Motor neuron (in vitro differentiated cells): ENCODE measurements around the gene ESAM. TPM values are rescaled to one million over a fixed set of nuclear protein-coding genes. Genes with fewer than 3 reads are reported as not detected.
A peak's percentile ranks its signal among the peaks of the same experiment; 100 is the strongest.

Source experiments
- ATAC-seq, 8 experiments: fragments of 200-7000 bp; cut with Tn5 transposase; replicated peaks in 6 of 8; 2 replicates each; pipeline ENCODE4 v1.8.0; 2021; ENCODE audit warnings: mild to moderate bottlenecking in 8 of 8, moderate library complexity in 8 of 8
- H3K27ac ChIP-seq, 2 donors: fragments of 250-450 bp; sonication (Bioruptor Pico); 2 replicates each; pipeline ENCODE4 v1.9.0; 2021; ENCODE audit warnings: antibody characterized with exemption in 2 of 2, mild to moderate bottlenecking in 2 of 2, moderate library complexity in 1 of 2
- H3K4me1 ChIP-seq, 2 donors: fragments of 250-450 bp; sonication (Bioruptor Pico); replicated peaks in 1 of 2; 2 replicates each; pipeline ENCODE4 v1.6.1; 2021; ENCODE audit warnings: antibody characterized with exemption in 2 of 2, mild to moderate bottlenecking in 2 of 2, moderate library complexity in 1 of 2
- H3K4me3 ChIP-seq, 5 donors: fragments of 250-450 bp; sonication (Bioruptor Pico); 2 replicates each; pipeline ENCODE4 v1.9.0; 2021; ENCODE audit warnings: antibody characterized with exemption in 5 of 5, mild to moderate bottlenecking in 5 of 5, moderate library complexity in 4 of 5
- WGBS, 10 experiments: fragments of 450-650 bp; shearing (Covaris generic); methylation state at CpG; one replicate each; pipeline ENCODE4 v1.0.0; 2022; 5-methylcytosine and 5-hydroxymethylcytosine counted together
- in situ Hi-C, 9 experiments: fragments of 400-800 bp; cut with MboI; loops; one replicate each; pipeline ENCODE4 v1.15.0; 2021; ENCODE audit warnings: low sequenced_read_pairs in 9 of 9, low pct_unique_long_range_greater_than_20kb in 2 of 9; ENCODE audit not compliant: unreplicated experiment in 9 of 9
- total RNA-seq, 8 experiments: library from RNA; unstranded; fragments of 300-600 nt; gene quantifications; 2 replicates each; pipeline versions ENCODE4 v1.2.3 to v1.2.4, GENCODE V29; 2022

ESAM gene
- total RNA-seq, 8 experiments from 2014 or later, result 0.11 to 9.3 (median 0.67) TPM

DNA sequence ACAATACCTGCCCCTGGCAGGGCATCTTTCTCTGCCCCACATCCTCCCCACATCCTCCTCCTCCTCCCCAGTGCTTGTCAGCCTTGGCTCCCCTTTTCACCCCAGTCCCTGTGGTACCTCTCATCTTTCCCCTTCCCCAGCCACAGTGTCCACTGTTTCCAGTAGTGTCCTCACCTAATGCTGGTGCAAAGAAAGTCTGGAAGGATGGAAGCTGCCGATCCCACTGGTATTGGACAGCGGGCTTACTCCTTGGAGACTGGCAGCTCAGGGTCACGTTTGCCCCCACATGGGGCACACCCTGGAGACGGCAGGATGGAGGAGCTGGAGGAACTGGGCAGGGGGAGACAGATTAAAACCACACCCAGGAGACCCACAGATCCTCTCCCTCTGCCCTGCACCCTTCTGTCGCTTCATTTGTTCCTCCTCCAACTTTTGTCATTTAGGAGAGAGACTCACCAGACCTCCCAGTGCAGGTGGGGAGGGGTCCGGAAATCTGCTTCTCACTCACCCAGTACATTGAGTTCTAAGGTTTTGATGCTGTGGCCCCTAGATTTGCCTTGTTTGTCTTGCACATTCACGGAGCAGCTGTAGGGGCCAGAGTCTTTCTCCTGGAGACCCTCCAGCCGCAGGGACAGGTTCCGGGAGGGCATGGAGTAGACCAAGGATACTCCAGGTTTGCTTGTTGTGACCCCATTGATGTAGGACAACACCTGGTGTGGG is 5.9 kb downstream of the ESAM start:
- WGBS, 10 experiments, result 0 to 41% (median 20%) methylated on average over 1 to 7 of the region's 9 CpGs; no CpG with 5 or more reads in 3 of the 10 experiments
- peaks cover 5 to 30% of the 10 kb centered on the region in 2 donors for H3K4me1 ChIP-seq
- in situ Hi-C loops, result loop anchor here in 7 of 9 experiments (25.0 kb wide), 2 partner anchors 94 to 344 kb away; partner anchors contain the start of genes SIAE (in 6 of the 7), SPA17 (in 6 of the 7) and OR8B4 (in 2 of the 7)
- no peak for ATAC-seq
- H3K4me3 ChIP-seq, result no peak overlapping the region
- no peak overlapping the region for H3K27ac ChIP-seq

DNA sequence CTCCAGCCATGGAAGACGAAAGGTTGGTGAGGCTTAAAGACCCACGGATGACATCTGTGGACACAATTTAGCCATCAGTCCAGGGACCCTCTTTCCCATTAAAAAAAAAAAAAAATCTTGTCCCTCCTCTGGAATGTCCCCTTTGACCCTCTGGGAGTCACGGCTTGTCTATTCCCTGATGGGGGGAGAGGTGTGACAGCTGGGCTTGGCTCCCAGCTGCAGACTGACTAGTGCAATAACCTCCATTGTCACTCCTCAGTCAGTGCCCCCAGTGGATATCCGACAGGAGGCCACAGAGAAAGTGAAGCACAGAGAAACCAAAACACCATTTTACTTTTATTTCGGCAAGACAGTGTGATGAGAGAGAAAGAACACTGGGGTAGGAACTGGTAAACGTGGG is 7.4 kb downstream of the ESAM start:
- in situ Hi-C loops, result loop anchor here in 7 of 9 experiments (25.0 kb wide), 2 partner anchors 92 to 342 kb away; partner anchors contain the start of genes SIAE (in 6 of the 7), SPA17 (in 6 of the 7) and OR8B4 (in 2 of the 7)
- no peak for ATAC-seq
- Histone ChIP-seq H3K4me1 (peaks cover 5 to 25% of the 10 kb centered on the region in 2 donors), H3K27ac (no peak overlapping the region), H3K4me3 (no peak overlapping the region)
- 17 to 83% (median 39%) methylated on average over 1 to 5 of the region's 6 CpGs; no CpG with 5 or more reads in 3 of the 10 experiments for WGBS, 10 experiments

DNA sequence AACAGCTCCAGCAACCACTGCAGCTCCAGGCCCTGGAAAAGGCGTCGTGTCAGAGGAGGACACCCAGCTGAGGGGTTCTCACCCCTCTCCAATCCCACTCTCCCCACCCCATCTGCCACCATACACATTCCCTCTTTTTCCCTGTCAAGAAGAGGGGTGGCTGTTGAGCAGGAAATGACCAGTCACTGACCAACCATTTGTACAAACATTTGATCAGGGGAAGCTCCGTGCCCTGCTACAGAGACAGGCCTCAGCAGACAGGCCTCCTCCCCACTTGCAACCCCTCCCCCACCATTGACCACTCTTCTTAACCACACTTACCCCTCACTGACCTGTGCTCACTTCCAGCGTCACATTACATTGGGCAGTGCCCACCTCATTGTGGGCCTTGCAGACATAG is 7.8 kb downstream of the ESAM start:
- Histone ChIP-seq H3K4me1 (peaks cover 5 to 21% of the 10 kb centered on the region in 2 donors), H3K27ac (no peak overlapping the region), H3K4me3 (no peak overlapping the region)
- ATAC-seq, result no peak
- in situ Hi-C loops, result loop anchor here in 7 of 9 experiments (25.0 kb wide), 2 partner anchors 92 to 342 kb away; partner anchors contain the start of genes SIAE (in 6 of the 7), SPA17 (in 6 of the 7) and OR8B4 (in 2 of the 7)
- 70% methylated on average over 2 of the region's 4 CpGs; no CpG with 5 or more reads in 9 of the 10 experiments for WGBS, 10 experiments

DNA sequence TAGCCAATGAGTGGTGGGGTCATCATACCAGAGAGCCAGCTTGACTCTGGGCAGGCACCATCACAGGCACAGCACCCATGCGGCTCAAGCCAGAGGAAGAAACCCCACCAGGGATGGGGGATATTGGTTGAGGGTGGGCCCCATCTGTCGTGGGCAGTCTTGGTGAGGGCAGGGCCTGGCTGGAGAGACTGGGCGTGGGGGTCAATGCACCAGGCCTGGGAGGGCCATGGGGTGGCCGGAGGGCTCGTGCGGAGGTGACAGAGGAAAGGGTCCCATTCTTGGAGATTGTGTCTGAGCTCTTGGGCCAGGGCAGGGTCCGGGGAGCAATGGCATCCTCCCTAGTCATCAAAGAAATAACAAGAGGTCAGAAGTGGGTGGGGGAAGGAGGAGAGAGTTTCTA is 8.5 kb downstream of the ESAM start:
- Histone ChIP-seq H3K4me3 (no peak overlapping the region), H3K27ac (no peak overlapping the region), H3K4me1 (peaks cover 0 to 14% of the 10 kb centered on the region in 2 donors)
- WGBS, 10 experiments, result 90% methylated on average over 2 of the region's 7 CpGs; no CpG with 5 or more reads in 9 of the 10 experiments
- in situ Hi-C loops, result loop anchor here in 7 of 9 experiments (25.0 kb wide), 2 partner anchors 91 to 341 kb away; partner anchors contain the start of genes SIAE (in 6 of the 7), SPA17 (in 6 of the 7) and OR8B4 (in 2 of the 7)
- no peak for ATAC-seq

DNA sequence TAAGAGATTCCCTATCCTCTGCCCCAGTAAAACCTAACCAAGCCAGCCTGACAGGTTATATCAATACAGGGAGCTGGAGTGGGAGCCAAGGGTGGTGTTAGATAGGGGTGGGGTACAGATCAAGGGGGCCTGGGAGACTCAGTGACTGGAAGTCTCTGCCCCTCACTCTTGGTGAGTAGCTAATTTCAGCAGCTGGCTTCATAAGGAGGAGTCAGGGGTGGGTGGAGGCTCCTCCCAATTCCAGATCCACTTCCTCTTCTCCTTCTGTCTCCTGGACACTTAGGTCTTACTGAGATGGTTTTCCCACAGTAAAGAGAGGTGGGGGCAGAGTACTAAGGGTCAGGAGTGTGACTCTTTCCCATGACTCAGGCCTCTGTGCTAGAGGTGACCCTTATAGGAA is 8.9 kb downstream of the ESAM start:
- Histone ChIP-seq H3K4me1 (peaks cover 0 to 13% of the 10 kb centered on the region in 2 donors), H3K27ac (no peak overlapping the region), H3K4me3 (no peak overlapping the region)
- in situ Hi-C loops, result loop anchor here in 7 of 9 experiments (25.0 kb wide), 2 partner anchors 91 to 341 kb away; partner anchors contain the start of genes SIAE (in 6 of the 7), SPA17 (in 6 of the 7) and OR8B4 (in 2 of the 7)
- peak in 3 of 8 experiments; percentile 4 to 20 (median 6) for ATAC-seq

DNA sequence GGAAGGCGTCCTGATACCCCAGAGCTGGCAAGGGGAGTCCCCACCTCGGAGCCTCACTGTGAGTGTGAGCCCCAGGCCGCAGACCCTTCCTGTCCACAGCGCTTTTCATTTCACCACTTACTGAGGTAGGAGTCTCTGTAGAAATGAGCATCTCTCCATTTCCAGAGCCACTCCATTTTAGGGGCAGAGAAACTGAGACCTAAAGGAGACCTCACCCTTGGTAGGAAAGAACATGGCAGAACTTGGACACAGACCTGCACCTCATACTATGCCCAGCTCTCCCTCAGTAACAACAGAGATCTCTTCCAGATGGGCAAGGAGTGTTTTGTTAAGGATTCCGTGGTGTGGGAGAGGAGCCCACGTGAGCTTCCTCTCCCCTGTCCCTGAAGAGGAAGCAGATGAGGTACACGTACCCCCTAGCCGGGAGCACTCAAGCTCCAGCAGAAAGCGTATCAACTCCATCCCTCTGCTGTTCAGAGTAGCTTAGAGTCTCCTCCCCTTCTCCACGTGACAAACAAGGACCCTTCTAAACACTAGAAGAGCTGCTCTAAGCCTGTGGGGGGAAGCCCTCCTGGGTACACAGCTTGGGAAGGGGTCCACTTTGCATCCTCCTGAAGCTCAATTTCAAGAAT is 9.5 kb downstream of the ESAM start:
- in situ Hi-C loops, result loop anchor here in 7 of 9 experiments (25.0 kb wide), 2 partner anchors 90 to 340 kb away; partner anchors contain the start of genes SIAE (in 6 of the 7), SPA17 (in 6 of the 7) and OR8B4 (in 2 of the 7)
- peak in 5 of 8 experiments; percentile 10 to 60 (median 44) for ATAC-seq

DNA sequence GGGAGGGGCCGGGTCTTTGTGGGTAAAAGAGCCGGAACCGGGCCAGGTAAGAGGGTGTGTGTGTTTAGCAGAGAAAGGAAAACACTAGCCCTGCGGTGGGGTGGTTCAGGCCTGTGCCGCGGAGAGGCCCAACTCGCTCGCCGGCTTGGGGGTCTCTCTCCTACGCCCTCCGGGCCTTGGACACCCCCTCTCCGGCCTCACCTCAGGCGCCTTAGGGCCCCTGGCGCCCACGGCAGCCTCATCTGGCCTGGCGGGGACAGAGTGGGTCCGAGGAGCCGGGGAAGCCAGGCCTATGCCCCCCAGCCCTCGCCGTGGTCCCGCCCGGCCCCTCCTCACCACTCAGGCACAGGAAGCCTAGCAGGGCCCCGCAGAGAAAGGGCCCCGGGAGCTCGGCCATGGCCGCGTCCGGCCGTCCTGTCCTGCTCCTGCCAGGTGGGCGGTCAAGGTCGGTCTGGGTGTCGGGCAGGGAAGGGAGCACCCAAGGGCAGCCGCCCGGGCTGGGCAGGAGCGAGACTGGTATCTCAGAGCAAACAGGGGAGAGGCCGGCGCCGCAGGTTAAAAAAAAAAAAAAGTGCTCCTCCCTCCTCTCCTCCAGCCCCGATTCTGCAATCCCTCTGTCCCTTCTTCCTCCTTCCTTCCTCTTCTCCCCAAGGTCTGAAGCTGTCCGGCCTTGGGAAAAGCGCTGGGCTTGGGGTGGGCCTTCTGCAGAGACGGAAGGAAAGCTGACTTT is 10.2 kb downstream of the ESAM start, which contains the start of gene VSIG2:
Gene VSIG2 (minus strand): TSS at position 515 of the 730 bp plus-strand sequence. CDS start 118 bp downstream, at position 397.
- peak in 1 of 8 experiments; percentile 3 for ATAC-seq
- WGBS, 10 experiments, result 16 to 20% (median 20%) methylated on average over 2 to 6 of the region's 42 CpGs; no CpG with 5 or more reads in 6 of the 10 experiments
- in situ Hi-C loops, result loop anchor here in 7 of 9 experiments (25.0 kb wide), 2 partner anchors 90 to 340 kb away; partner anchors contain the start of genes SIAE (in 6 of the 7), SPA17 (in 6 of the 7) and OR8B4 (in 2 of the 7)
- no peak within 1 kb of the TSS for H3K4me3 ChIP-seq
- no peak within 1 kb of the TSS for H3K27ac ChIP-seq
- peaks cover 0 to 15% of the 10 kb centered on the region in 2 donors for H3K4me1 ChIP-seq

More for the DNA sequence above, 9.5 kb downstream of the ESAM start:
- Histone ChIP-seq H3K4me3 (no peak overlapping the region), H3K4me1 (peaks cover 0 to 11% of the 10 kb centered on the region in 2 donors), H3K27ac (no peak overlapping the region)
- 24 to 60% (median 29%) methylated on average over 1 to 6 of the region's 10 CpGs; no CpG with 5 or more reads in 4 of the 10 experiments for WGBS, 10 experiments

DNA sequence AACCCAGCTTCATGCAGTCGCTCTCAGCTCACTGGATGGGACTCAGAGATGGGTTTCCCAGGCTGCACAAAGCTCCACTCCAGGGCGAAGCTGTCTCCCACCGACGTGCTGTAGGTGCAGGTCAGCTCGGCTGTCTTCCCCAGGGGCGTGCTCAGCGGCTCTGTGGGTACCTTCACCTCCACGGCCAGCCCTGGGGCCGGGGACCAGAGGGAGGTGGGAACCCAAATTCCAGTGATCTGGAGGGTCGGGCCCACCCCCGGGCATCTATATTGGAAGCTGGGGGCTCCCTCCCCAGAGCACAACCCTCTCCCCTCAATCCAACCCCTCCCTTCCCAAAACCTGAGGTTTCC is 10.7 kb downstream of the ESAM start:
- Histone ChIP-seq H3K4me3 (no peak overlapping the region), H3K27ac (no peak overlapping the region), H3K4me1 (peaks cover 0 to 15% of the 10 kb centered on the region in 2 donors)
- ATAC-seq, result no peak
- in situ Hi-C loops, result loop anchor here in 7 of 9 experiments (25.0 kb wide), 2 partner anchors 89 to 339 kb away; partner anchors contain the start of genes SIAE (in 6 of the 7), SPA17 (in 6 of the 7) and OR8B4 (in 2 of the 7)
- 10 to 15% methylated on average over 2 to 6 of the region's 11 CpGs; no CpG with 5 or more reads in 8 of the 10 experiments for WGBS, 10 experiments

DNA sequence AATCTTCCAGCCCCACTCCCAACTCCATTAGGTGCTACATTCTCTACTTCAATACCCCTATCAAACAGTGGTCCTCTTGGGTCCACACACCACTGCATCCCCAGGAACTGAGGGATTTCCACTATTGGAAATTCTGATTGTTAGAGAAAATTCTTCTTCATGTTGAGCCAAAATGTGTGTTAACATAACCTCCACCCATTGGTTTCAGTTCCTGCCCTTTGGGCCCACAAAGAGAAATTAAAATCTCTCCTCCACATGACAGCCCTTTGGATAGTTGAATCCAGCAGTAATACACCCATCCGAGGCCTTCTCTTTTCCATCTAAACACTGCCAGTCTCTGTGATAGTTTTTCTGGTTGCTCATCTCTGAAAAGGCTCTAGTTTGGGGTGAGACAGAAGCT is 12.2 kb downstream of the ESAM start:
- Histone ChIP-seq H3K27ac (no peak overlapping the region), H3K4me1 (peaks cover 0 to 15% of the 10 kb centered on the region in 2 donors), H3K4me3 (no peak overlapping the region)
- in situ Hi-C loops, result loop anchor here in 7 of 9 experiments (5.0 to 25.0 kb wide), 3 partner anchors 78 to 338 kb away; partner anchors contain the start of genes SIAE (in 7 of the 7), SPA17 (in 7 of the 7) and OR8B4 (in 2 of the 7)
- ATAC-seq, result peak in 1 of 8 experiments; percentile 1
- 40 to 100% methylated on average over 1 of the region's 1 CpG; no CpG with 5 or more reads in 8 of the 10 experiments for WGBS, 10 experiments

DNA sequence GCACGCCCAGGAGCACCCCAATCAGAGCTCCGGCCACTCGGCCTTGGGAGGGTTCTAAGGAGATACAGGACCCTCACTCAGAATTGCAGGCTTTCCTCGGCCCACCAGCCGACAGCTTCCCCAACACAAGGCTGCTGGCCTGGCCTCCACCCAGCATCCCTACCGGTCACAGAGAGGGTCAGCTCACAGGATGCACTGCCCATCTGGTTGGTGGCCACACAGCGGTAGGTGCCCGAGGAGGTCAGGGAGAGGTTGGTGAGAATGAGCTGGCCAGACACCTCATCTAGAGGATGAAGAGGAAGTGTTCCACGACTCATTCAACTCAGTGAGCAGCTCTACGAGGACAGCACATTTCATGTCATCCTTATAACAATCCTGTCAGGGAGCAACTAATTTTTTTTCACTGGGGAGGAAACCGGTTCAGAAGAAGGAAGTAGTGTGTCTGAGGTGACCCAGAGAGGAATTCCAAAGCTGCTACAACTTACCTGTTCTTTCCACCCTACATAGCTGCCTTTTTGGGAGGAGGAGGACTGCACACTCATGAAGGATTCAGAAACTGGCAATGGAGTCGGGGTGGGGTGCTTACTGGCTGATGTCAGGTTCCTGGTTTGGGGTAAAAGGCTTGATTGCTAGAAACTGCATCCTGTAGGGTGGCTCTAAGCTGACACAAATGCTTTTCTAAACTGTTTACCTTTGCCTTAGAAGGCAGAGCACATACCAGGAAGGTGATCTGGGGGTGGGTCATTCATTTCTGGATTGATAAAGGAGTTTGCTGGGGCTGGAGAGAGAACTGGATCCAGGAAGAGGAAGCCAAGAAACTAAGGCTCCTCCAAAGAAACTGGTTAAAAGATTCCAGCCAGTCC is 13.4 kb downstream of the ESAM start:
- no peak overlapping the region for H3K4me3 ChIP-seq
- H3K27ac ChIP-seq, result no peak overlapping the region
- in situ Hi-C loops, result loop anchor here in 1 of 9 experiments (5.0 kb wide), 1 partner anchor 76 kb away; the partner anchor contains the start of genes SIAE and SPA17
- H3K4me1 ChIP-seq, result peaks cover 0 to 15% of the 10 kb centered on the region in 2 donors
- WGBS, 10 experiments, result 0 to 70% (median 10%) methylated on average over 1 to 5 of the region's 12 CpGs; no CpG with 5 or more reads in 4 of the 10 experiments
- ATAC-seq, result no peak

DNA sequence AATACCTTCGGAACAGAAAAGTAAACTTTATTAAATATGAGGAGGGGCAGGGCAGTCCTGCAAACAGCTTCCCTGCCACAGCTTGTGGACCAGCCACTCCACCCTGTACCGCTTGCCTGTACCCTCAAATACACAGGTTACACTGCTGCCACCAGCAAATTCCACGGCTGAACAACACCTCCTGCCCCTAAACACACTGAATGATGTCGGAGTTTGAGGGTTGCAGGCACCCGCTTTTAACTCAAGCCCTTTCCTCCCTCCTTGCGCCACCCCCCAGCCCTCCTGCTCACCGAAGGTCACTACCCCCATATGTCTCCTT is 14.0 kb downstream of the ESAM start:
- ATAC-seq, result no peak
- 0 to 100% (median 45%) methylated on average over 1 to 4 of the region's 7 CpGs; no CpG with 5 or more reads in 2 of the 10 experiments for WGBS, 10 experiments
- in situ Hi-C loops, result loop anchor here in 1 of 9 experiments (5.0 kb wide), 1 partner anchor 76 kb away; the partner anchor contains the start of genes SIAE and SPA17

More for the DNA sequence above, 14.0 kb downstream of the ESAM start:
- Histone ChIP-seq H3K4me3 (no peak overlapping the region), H3K27ac (no peak overlapping the region), H3K4me1 (peaks cover 0 to 15% of the 10 kb centered on the region in 2 donors)
